SK-N-DZ (cell line): ENCODE measurements around the gene OBP2B.
"Not testable (repeated sequence)": the region's sequence is repeated elsewhere in the genome, so short reads cannot be mapped to it uniquely, and the experiment has no call there.

Source experiments
- DNase-seq: peaks from one replicate; pipeline ENCODE4 v3.0.0-alpha.2; 2015; ENCODE audit warnings: low spot score

Gene OBP2B

DNA sequence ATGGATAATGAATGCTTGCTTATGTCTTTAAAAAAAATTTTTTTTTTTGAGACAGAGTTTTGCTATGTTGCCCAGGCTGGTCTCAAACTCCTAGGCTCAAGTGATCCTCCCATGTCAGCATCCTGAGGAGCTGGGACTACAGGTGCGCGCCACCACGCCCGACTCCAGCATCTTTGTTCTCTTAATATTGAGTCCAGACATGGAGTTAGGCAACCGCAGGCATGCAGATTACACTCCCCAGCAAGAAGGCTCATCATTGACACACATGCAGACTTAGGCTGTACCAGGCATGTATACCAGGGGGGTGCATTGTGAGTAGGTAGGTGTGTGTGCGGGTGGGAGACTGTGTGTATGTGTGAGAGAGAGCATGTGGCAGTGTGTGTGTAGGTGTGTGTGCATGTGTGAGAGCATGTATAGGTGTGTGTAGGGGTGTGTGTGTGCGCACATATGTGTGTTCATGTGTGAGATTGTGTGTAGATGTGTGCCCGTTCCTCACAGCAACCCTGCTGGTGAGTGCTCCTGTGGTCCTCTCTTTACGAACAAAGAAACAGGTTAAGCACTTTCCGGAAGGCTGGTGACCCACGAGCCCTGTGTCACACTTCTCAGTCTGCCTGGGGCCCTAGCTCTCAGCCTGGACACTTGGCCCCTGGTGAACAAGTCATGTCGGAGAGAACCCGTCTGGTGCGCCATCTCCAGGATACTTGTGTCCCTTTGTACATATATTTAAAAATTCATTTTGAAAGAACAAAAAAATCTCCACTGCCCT, 6.2 kb downstream of the OBP2B start:
- DNase-seq = no peak

DNA sequence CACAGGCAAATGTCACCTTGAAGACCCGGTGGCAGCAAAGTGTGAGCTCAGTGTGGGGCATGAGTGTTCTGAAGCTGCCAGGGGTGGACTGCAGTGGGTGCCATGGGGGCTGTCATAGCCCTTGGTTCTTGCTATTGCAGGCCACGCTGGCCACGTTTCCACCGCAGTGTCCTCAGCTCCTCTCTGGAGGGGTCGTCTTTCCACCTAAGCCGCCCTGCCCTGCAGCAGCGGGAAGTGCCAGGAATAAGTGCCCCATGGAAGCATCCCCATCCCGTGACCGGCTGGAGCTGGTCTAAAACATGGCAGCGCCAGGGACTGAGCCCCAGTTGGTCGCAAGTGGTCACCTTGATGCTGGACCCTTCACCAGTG, 6.9 kb downstream of the OBP2B start:
- no peak for DNase-seq

DNA sequence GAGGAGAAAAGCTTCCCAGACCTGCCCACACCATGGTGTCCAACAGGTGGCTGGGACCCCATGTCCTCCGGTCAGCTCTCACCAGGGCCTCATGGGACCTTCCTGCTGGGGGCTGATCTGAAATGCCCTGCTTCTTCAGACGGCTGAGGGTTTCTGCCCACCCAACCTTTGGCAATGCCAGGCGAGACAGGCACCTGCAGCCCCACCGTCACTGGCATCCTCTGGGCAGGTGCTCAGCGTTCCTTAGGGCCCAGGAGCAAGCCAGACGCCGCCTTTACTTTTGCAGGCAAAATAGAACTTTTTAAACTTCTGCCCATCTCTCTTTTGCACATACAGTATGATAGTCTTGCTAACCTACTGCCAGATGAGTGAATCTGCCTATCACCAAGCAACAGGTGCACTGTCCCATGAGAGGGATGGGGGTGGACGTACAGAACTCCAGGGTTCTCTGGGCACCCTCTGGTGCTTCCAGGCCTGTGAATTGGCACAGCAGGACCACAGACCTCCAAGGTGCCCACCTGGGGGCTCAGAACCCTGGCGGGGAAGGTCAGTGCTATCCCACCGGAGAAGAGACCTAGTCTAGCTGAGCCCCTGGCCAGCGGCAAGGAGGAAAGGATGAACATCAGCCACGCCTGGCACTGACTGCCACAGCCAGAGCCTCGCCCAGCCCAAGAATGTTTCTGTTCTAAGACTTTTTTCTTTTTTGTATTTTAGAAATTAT, 7.5 kb downstream of the OBP2B start:
- no peak for DNase-seq

DNA sequence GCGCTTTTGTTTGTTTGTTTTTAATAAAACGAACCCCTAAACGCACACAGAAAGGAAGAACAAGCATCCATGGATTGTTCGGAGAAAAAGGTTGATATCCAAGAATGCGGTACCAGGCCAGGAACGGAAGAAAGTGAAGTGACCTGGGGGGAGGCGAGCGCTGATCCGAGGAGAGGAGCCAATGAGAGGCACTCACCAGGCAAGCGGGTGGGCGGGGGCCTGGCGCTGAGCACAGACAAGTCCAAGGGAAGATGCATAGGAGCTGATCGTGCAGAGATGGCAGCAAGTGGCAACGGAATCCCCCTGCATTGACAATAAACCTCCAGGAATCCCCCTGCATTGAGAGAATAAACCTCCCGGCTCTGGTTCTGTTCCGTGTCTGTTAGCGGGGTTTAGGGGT, 8.4 kb downstream of the OBP2B start:
- DNase-seq = no peak

DNA sequence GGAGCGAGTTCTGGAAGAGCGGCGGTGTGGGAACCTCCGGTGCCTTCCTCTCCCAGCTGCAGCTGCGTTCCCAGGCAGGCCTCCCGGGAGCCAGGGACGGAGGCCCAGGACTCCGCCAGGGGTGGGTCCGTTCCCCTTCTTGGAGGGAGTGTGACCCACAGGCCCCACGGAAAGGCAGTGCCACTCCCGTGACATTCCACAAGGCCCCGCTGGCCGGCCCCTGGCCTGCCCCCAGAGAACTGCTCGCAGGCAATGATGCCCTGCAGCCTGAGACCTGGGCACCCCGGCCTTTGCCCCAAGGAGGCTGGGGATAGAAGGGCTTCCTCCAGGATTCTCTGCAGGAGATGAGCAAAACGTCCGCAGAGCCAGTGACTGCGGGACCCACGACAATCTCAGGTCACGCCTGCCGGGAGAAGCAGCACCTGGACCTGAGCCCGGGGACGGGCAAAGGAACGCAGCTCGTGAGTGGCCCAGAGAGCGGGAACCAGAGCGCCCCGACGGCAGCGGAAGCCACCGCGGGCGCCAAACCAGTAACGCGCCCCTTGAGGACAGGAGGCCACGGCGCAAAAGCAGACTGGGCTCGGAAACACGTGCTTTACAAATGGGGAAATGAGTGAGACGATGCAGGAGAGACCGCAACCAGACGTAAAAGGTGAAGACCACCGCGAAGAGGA, 9.3 kb downstream of the OBP2B start:
- no peak for DNase-seq

DNA sequence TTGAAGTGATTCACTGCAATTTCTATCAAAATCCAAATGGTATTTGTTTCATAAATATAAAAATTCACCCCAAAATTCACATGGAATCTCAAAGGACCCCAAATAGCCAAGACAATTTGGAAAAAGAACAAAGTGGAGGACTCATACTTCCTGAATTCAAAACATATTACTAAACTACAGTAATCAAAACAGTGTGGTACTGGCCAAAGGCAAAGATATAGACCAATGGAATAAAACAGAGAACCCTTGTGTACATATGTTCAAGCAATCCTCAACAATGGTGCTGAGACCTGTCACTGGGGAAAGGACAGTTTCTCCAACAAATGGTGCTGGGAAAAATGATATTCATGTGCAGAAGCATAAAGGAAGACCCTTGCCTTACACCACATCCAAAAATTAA, 14.0 kb downstream of the OBP2B start:
- DNase-seq = no peak

DNA sequence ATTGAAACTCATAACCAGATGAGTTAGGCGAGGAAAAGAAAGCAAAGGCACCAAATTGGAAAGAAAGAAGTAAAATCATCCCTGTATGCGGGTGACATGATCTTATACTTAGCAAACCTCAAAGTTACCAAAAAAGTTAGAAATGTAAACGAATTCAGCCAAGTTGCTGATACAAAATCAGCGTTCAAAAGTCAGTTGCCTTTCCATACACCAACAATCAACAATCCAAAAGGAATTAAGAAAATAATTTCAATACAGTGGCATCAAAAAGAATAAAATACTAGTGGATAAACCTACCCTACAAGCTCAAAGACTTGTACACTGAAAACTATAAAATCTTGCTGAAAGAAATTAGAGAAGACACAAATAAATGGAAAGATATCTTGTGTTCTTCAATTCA, 14.5 kb downstream of the OBP2B start:
- no peak for DNase-seq

DNA sequence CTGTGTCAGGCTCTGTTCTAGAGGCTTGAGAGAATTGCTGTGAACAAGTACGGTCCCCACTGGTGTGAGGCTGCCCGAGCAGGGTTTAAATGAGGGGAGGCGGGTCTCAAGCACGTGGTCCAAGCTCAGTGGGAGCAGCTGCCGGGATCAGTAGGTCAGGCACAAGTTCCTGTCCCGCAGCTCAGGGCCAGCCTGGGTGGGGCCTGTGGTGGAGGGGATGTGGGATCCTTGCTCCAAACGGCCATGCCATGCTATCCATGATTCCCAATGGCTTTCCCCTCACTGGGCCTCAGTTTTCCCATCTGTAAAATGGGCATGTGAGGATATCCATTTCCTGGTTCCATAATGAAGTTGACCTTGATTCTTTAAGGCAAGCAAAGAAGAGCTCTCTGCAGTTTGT, 17.1 kb downstream of the OBP2B start:
- no peak for DNase-seq

DNA sequence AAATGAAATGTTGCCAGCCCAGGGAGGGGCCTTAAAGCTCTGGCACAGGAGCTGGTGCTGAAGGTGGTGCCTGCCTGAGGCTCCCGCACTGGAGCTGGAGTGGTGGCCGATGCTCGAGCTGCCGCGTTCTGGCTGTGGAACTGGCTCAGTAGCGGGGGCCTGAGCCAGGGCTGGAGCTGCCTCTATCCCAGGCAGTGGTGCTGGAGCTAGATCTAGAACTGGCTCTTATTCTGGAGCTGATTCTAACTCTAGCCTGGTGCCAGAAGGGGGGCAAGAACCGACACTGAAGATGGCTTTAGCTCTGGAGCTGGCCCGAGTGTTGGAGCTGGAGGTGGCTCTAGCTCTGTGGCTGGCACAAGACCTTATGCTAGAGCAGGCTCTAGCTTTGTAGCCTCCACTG, 19.2 kb downstream of the OBP2B start:
- no peak for DNase-seq

DNA sequence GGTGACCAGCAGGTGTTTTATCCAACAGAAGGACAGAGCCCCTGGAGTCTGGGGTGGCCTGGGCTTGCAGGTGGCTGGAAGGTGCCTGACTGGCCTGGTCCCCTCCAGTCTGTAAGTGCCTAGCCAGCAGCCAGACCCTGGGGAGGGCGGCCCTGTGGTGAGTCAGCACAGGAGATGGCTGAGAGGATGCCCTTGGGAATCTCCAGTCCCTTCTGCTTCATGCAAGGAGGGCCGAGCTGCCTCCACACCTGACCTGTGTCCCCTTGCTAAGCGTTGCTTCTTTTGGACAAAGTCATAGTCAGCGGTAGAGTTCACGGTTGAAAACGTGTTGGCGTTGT, 20.2 kb downstream of the OBP2B start:
- no peak for DNase-seq

DNA sequence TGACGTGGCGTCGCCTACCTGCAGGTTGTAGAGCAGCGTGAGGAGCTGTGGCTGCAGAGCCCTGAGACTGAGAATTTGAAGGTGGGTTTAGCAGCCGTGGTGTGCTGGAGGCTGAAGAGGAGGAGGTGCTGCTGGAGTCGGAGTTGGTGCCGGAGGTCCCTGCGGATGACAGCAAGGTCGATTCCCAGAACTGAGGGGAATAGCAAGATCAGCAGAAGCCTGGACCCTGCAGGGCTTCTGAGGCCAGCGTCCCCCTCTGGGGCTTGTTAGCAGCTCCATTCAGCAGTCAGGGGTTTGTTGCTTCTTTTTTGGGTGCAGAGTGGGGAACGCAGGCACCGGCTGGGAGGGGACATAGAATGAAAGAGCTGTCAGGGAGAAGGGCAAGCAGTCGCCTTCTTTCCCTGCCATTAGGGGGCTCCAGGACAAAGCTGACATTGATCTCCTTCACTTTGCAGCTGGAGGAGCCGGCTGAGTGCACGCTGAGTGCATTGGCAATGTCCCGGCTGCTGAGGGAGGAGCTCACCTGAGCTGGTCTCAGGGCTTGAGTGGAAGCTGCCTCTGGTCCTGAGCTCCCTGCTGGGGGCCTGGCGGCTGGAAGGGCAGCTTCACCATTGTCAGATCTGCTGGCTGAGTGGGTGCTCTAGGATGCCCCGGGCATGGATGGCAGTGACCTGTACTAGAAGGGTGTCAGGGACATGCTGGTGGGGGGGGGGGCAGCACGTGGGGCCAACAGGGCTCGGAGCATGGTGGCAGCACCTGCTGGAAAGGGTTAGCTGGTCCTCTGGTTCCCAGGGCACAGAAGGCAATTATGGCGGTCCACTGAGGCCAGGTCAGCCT, 20.8 kb downstream of the OBP2B start:
- peak; percentile 54 for DNase-seq

DNA sequence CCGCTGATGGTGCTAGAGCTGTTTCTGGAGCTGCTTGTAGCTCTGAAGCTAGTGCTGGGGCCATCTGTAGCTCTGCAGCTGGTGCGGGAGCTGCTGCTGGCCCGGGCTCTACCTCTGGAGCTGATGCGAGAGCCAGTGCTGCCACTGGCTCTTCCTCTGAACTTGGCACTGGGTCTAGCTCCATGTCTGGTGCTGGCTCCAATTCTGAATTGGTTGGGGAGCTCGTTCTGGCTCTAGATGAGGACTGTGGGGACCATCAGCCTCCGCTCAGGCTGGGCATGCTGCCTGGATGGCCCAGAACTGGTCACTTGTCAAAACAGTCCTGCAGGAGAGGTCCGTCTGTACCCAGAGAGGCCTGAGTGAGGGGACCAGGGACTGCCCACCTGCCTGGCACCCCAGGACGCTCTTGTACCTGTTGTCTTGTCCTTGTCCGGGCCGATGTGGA, 21.5 kb downstream of the OBP2B start:
- DNase-seq = no peak

DNA sequence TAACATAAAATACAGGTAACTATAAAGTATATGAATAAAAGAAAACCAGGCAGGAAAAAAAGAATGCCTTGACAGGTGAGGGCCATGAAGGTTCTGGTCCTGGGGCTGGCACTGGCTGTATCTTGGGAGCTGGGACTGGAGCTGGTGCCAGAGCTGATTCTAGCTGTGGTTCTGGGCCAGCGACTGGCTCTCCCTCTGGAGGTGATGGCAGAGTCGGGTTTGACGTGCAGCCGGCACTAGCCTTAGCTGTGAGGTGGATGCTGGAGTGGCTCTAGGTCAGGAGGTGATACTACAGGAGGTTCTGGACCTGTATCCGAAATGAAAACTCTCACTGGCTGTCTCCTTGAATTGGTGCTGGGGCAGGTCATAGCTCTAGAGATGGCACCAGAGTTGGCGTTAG, 22.3 kb downstream of the OBP2B start:
- DNase-seq = no peak

DNA sequence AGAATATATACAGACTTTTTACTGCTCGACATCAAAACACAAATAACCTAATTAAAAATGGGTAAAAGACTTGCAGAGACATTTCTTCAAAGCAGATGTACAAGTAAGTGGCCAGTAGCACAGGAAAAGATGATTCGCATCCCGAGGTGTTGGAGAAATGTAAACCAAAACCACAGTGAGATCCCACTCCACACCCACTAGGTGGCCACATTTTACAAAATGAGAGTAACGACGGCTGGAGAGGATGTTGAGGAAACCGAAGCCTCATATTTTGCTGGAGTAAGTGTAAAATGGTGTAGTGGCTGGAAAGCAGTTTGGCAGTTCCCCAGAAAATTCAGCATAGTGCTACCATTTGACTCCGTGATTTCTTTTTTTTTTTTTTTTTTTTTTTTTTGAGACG, 24.1 kb downstream of the OBP2B start:
- peak; percentile 68 for DNase-seq

DNA sequence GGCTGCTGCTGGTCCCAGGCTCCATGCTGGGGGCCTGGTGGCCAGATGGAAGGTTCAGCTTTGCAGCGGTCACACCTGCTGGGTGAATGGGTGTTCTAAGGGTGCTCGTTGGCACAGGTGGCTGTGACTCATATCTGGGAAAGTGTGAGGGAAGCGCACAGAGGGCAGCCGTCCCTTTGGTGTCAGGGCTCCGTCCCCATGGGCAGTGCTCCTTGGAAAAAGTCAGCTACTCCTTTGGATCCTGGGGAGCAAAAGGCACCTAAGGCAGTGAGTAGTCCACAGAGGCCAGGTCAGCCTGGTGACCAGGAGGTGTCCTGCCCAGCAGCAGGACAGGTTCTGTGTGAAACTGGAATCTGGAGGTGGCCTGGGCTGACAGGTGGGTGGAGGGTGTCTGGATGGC, 26.9 kb downstream of the OBP2B start:
- DNase-seq = no peak

DNA sequence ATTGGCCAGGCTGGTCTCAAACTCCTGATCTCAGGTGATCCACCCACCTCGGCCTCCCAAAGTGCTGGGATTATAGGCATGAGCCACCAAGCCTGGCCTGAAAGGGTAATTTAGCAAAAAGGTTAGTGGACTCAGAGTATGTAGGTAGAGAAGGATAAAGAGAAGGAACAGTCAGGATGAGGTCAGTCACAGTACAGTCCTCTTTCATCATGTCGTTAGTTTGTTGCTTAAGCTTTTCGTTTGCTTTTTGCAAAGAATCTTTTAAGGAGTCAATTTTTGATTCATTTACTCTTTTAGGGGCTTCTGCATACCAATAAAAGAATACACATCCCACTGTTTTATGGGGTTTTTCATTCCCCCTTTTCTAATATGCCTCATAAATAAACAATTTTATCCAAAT, 27.5 kb downstream of the OBP2B start:
- no peak for DNase-seq

DNA sequence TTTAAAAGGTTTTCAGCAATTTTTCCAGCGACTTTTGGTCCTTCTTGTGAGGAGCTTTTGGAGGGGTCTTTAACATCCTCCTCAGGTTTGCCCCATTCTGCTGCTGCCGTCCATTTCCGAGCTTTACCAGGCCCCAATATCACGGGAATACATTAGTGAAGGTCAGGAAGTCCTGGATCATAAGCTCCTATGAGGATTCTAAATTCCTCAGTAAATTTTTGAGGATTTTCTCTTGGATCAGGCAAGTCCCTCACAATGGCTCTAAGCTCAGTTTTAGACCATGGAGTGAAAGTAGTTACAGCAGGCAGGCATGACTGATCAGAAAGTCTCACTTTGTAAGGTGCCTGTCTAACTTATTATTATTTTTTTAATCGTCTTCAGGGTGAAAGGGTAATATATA, 28.1 kb downstream of the OBP2B start:
- DNase-seq = no peak

DNA sequence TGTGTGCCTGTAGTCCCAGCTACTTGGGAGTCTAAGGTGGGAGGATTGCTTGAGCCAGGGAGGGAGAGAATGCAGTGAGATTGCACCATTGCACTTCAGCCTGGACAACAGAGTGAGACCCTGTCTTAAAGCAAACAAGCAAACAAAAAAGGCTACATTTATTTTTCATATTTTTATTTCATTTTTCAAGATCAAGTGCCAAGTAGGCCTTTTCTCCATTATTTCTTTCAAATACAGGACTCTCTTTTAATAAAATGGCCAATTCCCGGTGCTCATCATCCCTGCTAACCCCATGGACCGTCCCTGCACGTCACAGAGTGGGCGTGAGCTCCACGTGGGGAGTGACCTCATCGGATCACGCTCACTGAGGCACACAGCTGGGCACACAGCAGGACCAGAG, 36.0 kb downstream of the OBP2B start:
- DNase-seq = no peak

DNA sequence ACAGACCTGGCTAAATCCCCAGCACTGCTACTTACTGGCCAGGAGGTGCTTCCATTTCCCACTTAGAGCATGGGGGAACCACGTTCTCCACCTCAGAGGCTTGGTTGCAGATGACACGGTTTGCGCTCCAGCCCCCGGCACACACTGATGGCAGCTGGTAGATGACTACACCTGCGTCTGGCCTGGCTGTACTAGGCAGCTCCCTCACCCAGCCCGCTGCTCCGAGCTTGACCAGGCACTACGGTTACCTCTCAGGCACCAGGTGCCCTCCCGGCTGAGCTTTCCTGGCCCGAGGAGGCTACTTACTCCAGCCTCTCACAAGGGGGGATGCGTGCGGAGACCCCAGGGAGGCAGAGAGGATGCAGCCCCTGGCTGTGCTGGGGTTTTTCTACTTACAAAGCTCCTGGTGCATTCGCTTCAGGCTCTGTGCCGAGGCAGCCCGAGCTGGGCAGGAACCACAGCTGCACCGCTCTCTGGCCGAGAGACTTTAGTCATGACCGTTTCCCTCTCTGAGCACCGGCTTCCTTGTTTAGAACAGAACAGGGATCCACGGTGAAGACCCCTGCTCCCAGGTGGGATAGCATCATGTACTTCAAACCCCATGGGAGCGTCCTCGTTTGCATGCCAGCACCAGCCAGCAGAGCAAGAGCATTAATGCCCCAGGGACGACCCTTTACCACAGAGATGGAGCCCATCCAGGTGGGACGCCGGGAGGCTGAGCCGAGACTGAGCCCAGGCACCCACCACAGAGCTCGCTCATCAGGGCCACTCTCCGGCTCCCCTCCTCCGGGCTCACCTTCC, 37.7 kb downstream of the OBP2B start:
- DNase-seq = no peak

DNA sequence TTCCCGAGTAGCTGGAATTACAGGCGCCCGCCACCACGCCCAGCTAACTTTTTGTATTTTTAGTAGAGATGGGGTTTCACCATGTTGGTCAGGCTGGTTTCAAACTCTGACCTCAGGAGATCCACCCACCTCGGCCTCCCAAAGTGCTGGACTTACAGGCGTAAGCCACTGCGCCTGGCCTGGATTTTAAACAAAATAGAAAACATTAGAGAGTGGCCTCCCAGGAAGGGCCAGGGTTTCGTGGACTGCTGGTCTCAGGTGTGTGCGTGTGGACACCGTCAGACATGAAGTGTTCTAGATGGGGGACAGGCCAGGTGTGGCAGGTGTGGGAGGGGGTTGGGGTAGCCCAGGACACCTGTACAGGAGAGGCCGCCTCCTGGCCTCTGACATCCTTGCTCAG, 38.3 kb downstream of the OBP2B start:
- DNase-seq = no peak

DNA sequence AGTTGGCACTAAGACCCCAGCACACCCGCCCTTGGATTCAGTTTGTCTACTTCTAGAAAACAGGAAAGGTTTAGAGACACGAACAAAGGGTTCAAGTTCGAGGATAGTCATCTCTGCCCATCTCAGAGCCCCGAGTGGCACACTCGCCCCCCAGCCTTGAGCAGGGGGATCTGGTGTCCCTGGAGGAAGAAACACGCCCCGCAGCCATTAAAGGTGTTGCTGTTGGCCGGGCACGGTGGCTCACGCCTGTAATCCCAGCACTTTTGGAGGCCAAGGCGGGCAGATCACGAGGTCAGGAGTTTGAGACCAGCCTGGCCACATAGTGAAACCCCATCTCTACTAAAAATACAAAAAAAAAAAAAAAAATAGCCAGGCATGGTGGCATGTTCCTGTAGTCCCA, 39.4 kb downstream of the OBP2B start:
- DNase-seq = not testable (repeated sequence)
